Measurements from ENCODE around the gene PLXNA2. TPM values are rescaled to one million over a fixed set of nuclear protein-coding genes. Genes with fewer than 3 reads are reported as not detected.

The PLXNA2 gene
- polyA plus RNA-seq, 4 donors: 12.4 to 16.7 (median 14.4) TPM

- DNase-seq (ENCODE audit: low read depth in 4 of 4, low spot score in 3 of 4): no peak
These were observed 163.5 kb downstream of the PLXNA2 start for GRCh38 chr1:208080396-208081286.

- no peak for DNase-seq (ENCODE audit: low read depth in 4 of 4, low spot score in 3 of 4)
These were observed 165.0 kb downstream of the PLXNA2 start for GRCh38 chr1:208079161-208079560.

GRCh38 chr1:208078752-208079151 lies 165.4 kb downstream of the PLXNA2 start:
- DNase-seq (ENCODE audit: low read depth in 4 of 4, low spot score in 3 of 4): no peak

- no peak for DNase-seq (ENCODE audit: low read depth in 4 of 4, low spot score in 3 of 4)
These were observed 166.7 kb downstream of the PLXNA2 start for GRCh38 chr1:208077232-208078075.

- DNase-seq (ENCODE audit: low read depth in 4 of 4, low spot score in 3 of 4): no peak
These were observed 169.8 kb downstream of the PLXNA2 start for GRCh38 chr1:208074353-208074752.

- no peak for DNase-seq (ENCODE audit: low read depth in 4 of 4, low spot score in 3 of 4)
These were observed 172.7 kb downstream of the PLXNA2 start for GRCh38 chr1:208071435-208072031.

GRCh38 chr1:208069908-208070307 lies 174.3 kb downstream of the PLXNA2 start:
- DNase-seq (ENCODE audit: low read depth in 4 of 4, low spot score in 3 of 4): no peak

- no peak for DNase-seq (ENCODE audit: low read depth in 4 of 4, low spot score in 3 of 4)
These were observed 174.9 kb downstream of the PLXNA2 start for GRCh38 chr1:208069317-208069716.

- DNase-seq (ENCODE audit: low read depth in 4 of 4, low spot score in 3 of 4): no peak
These were observed 175.3 kb downstream of the PLXNA2 start for GRCh38 chr1:208068908-208069307.

GRCh38 chr1:208068407-208068806 lies 175.8 kb downstream of the PLXNA2 start:
- no peak for DNase-seq (ENCODE audit: low read depth in 4 of 4, low spot score in 3 of 4)

GRCh38 chr1:208066583-208066982 lies 177.6 kb downstream of the PLXNA2 start:
- no peak for DNase-seq (ENCODE audit: low read depth in 4 of 4, low spot score in 3 of 4)

- no peak for DNase-seq (ENCODE audit: low read depth in 4 of 4, low spot score in 3 of 4)
These were observed 178.3 kb downstream of the PLXNA2 start for GRCh38 chr1:208065862-208066261.

GRCh38 chr1:208061632-208062031 lies 182.6 kb downstream of the PLXNA2 start:
- no peak for DNase-seq (ENCODE audit: low read depth in 4 of 4, low spot score in 3 of 4)

GRCh38 chr1:208061118-208061517 lies 183.1 kb downstream of the PLXNA2 start:
- DNase-seq (ENCODE audit: low read depth in 4 of 4, low spot score in 3 of 4): no peak

- DNase-seq (ENCODE audit: low read depth in 4 of 4, low spot score in 3 of 4): no peak
These were observed 183.8 kb downstream of the PLXNA2 start for GRCh38 chr1:208060215-208060869.

GRCh38 chr1:208059409-208060001 lies 184.7 kb downstream of the PLXNA2 start:
- DNase-seq (ENCODE audit: low read depth in 4 of 4, low spot score in 3 of 4): no peak

GRCh38 chr1:208058756-208059155 lies 185.4 kb downstream of the PLXNA2 start:
- DNase-seq (ENCODE audit: low read depth in 4 of 4, low spot score in 3 of 4): no peak

- DNase-seq (ENCODE audit: low read depth in 4 of 4, low spot score in 3 of 4): no peak
These were observed 185.9 kb downstream of the PLXNA2 start for GRCh38 chr1:208058267-208058666.

- no peak for DNase-seq (ENCODE audit: low read depth in 4 of 4, low spot score in 3 of 4)
These were observed 187.1 kb downstream of the PLXNA2 start for GRCh38 chr1:208057056-208057455.

GRCh38 chr1:208055535-208055934 lies 188.6 kb downstream of the PLXNA2 start:
- no peak for DNase-seq (ENCODE audit: low read depth in 4 of 4, low spot score in 3 of 4)

Measured in right renal pelvis (tissue), 4 donors.